ENCODE results near the gene CCDC93.

Gene CCDC93

GRCh38 chr2:118045286-118045685 is 31.4 kb upstream of the CCDC93 start:
- no peak overlapping the region for H2BK5ac ChIP-seq (ENCODE audit: low read depth, low read length, poor library complexity, severe bottlenecking)
- no peak overlapping the region for H3K4me2 ChIP-seq (ENCODE audit: low read length, poor library complexity, severe bottlenecking)
- H3K4me1 ChIP-seq (ENCODE audit: control insufficient read depth, insufficient read depth, low read depth, low read length) = no peaks in the 10 kb centered on the region
- no peak overlapping the region for H2AK5ac ChIP-seq (ENCODE audit: low read length, severe bottlenecking)
- H3K23ac ChIP-seq (ENCODE audit: low read length in 2 of 2) = no peak overlapping the region
- H3K4me3 ChIP-seq (ENCODE audit: insufficient read depth in 1 of 2, low read depth in 1 of 2, low read length in 2 of 2) = no peak overlapping the region
- H3K9me3 ChIP-seq (ENCODE audit: control insufficient read depth, low read length) = no peaks in the 10 kb centered on the region
- H4K91ac ChIP-seq (ENCODE audit: low read length) = no peak overlapping the region
- no peak overlapping the region for H4K8ac ChIP-seq (ENCODE audit: low read length)
- H3K9ac ChIP-seq (ENCODE audit: low read length) = no peak overlapping the region
- H2BK120ac ChIP-seq (ENCODE audit: low read depth, low read length) = no peak overlapping the region
- peaks cover 11 to 32% of the 10 kb centered on the region in 2 experiments for H3K27me3 ChIP-seq (ENCODE audit: control insufficient read depth in 1 of 2, insufficient read depth in 1 of 2, low read length in 2 of 2)
- H3K27ac ChIP-seq (ENCODE audit: low read length, poor library complexity, severe bottlenecking) = no peak overlapping the region
- H2BK15ac ChIP-seq (ENCODE audit: low read depth, poor library complexity, severe bottlenecking) = no peak overlapping the region
- no peak overlapping the region for H3K4ac ChIP-seq (ENCODE audit: low read depth in 1 of 2, low read length in 2 of 2)
- H3K14ac ChIP-seq (ENCODE audit: low read length in 2 of 2) = no peak overlapping the region
- WGBS = 83% methylated on average over 1 of the region's 1 CpG
- H2AFZ ChIP-seq (ENCODE audit: low read depth, low read length) = no peak overlapping the region
- DNase-seq = no peak
- no peak overlapping the region for H3K18ac ChIP-seq (ENCODE audit: low read depth in 1 of 2, low read length in 2 of 2)
- H3K36me3 ChIP-seq (ENCODE audit: control insufficient read depth in 1 of 2, insufficient read depth in 2 of 2, low read depth in 1 of 2, low read length in 2 of 2) = no peaks in the 10 kb centered on the region
- no peak overlapping the region for H2BK12ac ChIP-seq (ENCODE audit: low read length in 2 of 2)
- no peaks in the 10 kb centered on the region for H3K79me1 ChIP-seq (replicated peaks; ENCODE audit: low read length, poor library complexity, severe bottlenecking)

- 100% methylated on average over 1 of the region's 2 CpGs for WGBS
- no peak overlapping the region for H2AFZ ChIP-seq (ENCODE audit: low read depth, low read length)
- H3K4me2 ChIP-seq (ENCODE audit: low read length, poor library complexity, severe bottlenecking) = no peak overlapping the region
- H3K79me1 ChIP-seq (replicated peaks; ENCODE audit: low read length, poor library complexity, severe bottlenecking) = no peaks in the 10 kb centered on the region
- no peak for DNase-seq
- no peak overlapping the region for H2BK15ac ChIP-seq (ENCODE audit: low read depth, poor library complexity, severe bottlenecking)
- H3K4ac ChIP-seq (ENCODE audit: low read depth in 1 of 2, low read length in 2 of 2) = no peak overlapping the region
- no peak overlapping the region for H3K14ac ChIP-seq (ENCODE audit: low read length in 2 of 2)
- H2BK12ac ChIP-seq (ENCODE audit: low read length in 2 of 2) = no peak overlapping the region
- no peaks in the 10 kb centered on the region for H3K4me1 ChIP-seq (ENCODE audit: control insufficient read depth, insufficient read depth, low read depth, low read length)
- H3K27ac ChIP-seq (ENCODE audit: low read length, poor library complexity, severe bottlenecking) = no peak overlapping the region
- no peak overlapping the region for H2AK5ac ChIP-seq (ENCODE audit: low read length, severe bottlenecking)
- H3K23ac ChIP-seq (ENCODE audit: low read length in 2 of 2) = no peak overlapping the region
- H2BK5ac ChIP-seq (ENCODE audit: low read depth, low read length, poor library complexity, severe bottlenecking) = no peak overlapping the region
- H3K18ac ChIP-seq (ENCODE audit: low read depth in 1 of 2, low read length in 2 of 2) = no peak overlapping the region
- H2BK120ac ChIP-seq (ENCODE audit: low read depth, low read length) = no peak overlapping the region
- H4K91ac ChIP-seq (ENCODE audit: low read length) = no peak overlapping the region
- H3K9ac ChIP-seq (ENCODE audit: low read length) = peak overlapping the region; percentile 53
- H4K8ac ChIP-seq (ENCODE audit: low read length) = no peak overlapping the region
- H3K4me3 ChIP-seq (ENCODE audit: insufficient read depth in 1 of 2, low read depth in 1 of 2, low read length in 2 of 2) = no peak overlapping the region
- H3K9me3 ChIP-seq (ENCODE audit: control insufficient read depth, low read length) = no peaks in the 10 kb centered on the region
- H3K27me3 ChIP-seq (ENCODE audit: control insufficient read depth in 1 of 2, insufficient read depth in 1 of 2, low read length in 2 of 2) = peaks cover 14 to 29% of the 10 kb centered on the region in 2 experiments
- H3K36me3 ChIP-seq (ENCODE audit: control insufficient read depth in 1 of 2, insufficient read depth in 2 of 2, low read depth in 1 of 2, low read length in 2 of 2) = no peaks in the 10 kb centered on the region
These were observed 31.0 kb upstream of the CCDC93 start for GRCh38 chr2:118044854-118045253.

GRCh38 chr2:118044103-118044716 is 30.3 kb upstream of the CCDC93 start:
- H4K91ac ChIP-seq (ENCODE audit: low read length) = no peak overlapping the region
- no peak overlapping the region for H2BK5ac ChIP-seq (ENCODE audit: low read depth, low read length, poor library complexity, severe bottlenecking)
- H3K36me3 ChIP-seq (ENCODE audit: control insufficient read depth in 1 of 2, insufficient read depth in 2 of 2, low read depth in 1 of 2, low read length in 2 of 2) = no peaks in the 10 kb centered on the region
- no peak overlapping the region for H2BK15ac ChIP-seq (ENCODE audit: low read depth, poor library complexity, severe bottlenecking)
- H3K9me3 ChIP-seq (ENCODE audit: control insufficient read depth, low read length) = no peaks in the 10 kb centered on the region
- H2BK12ac ChIP-seq (ENCODE audit: low read length in 2 of 2) = no peak overlapping the region
- no peak overlapping the region for H2BK120ac ChIP-seq (ENCODE audit: low read depth, low read length)
- H3K27ac ChIP-seq (ENCODE audit: low read length, poor library complexity, severe bottlenecking) = no peak overlapping the region
- H3K14ac ChIP-seq (ENCODE audit: low read length in 2 of 2) = no peak overlapping the region
- H2AK5ac ChIP-seq (ENCODE audit: low read length, severe bottlenecking) = no peak overlapping the region
- no peak overlapping the region for H3K4me3 ChIP-seq (ENCODE audit: insufficient read depth in 1 of 2, low read depth in 1 of 2, low read length in 2 of 2)
- H3K4ac ChIP-seq (ENCODE audit: low read depth in 1 of 2, low read length in 2 of 2) = no peak overlapping the region
- H3K23ac ChIP-seq (ENCODE audit: low read length in 2 of 2) = no peak overlapping the region
- H3K9ac ChIP-seq (ENCODE audit: low read length) = peak overlapping the region; percentile 53
- no peak overlapping the region for H3K18ac ChIP-seq (ENCODE audit: low read depth in 1 of 2, low read length in 2 of 2)
- WGBS = 87% methylated on average over 6 of the region's 6 CpGs
- H2AFZ ChIP-seq (ENCODE audit: low read depth, low read length) = no peak overlapping the region
- H3K27me3 ChIP-seq (ENCODE audit: control insufficient read depth in 1 of 2, insufficient read depth in 1 of 2, low read length in 2 of 2) = peaks cover 14 to 22% of the 10 kb centered on the region in 2 experiments
- no peaks in the 10 kb centered on the region for H3K4me1 ChIP-seq (ENCODE audit: control insufficient read depth, insufficient read depth, low read depth, low read length)
- no peak overlapping the region for H3K4me2 ChIP-seq (ENCODE audit: low read length, poor library complexity, severe bottlenecking)
- H4K8ac ChIP-seq (ENCODE audit: low read length) = no peak overlapping the region
- DNase-seq = no peak
- H3K79me1 ChIP-seq (replicated peaks; ENCODE audit: low read length, poor library complexity, severe bottlenecking) = no peaks in the 10 kb centered on the region

- no peak for DNase-seq
- no peak overlapping the region for H2BK5ac ChIP-seq (ENCODE audit: low read depth, low read length, poor library complexity, severe bottlenecking)
These were observed 27.0 kb upstream of the CCDC93 start for GRCh38 chr2:118040891-118041290.

More at GRCh38 chr2:118040891-118041290, 27.0 kb upstream of the CCDC93 start:
- Histone ChIP-seq H2AFZ (ENCODE audit: low read depth, low read length) (no peak overlapping the region), H2BK12ac (ENCODE audit: low read length in 2 of 2) (no peak overlapping the region), H4K8ac (ENCODE audit: low read length) (no peak overlapping the region), H3K18ac (ENCODE audit: low read depth in 1 of 2, low read length in 2 of 2) (no peak overlapping the region), H3K9ac (ENCODE audit: low read length) (no peak overlapping the region), H3K4ac (ENCODE audit: low read depth in 1 of 2, low read length in 2 of 2) (no peak overlapping the region), H2BK120ac (ENCODE audit: low read depth, low read length) (no peak overlapping the region), H3K4me2 (ENCODE audit: low read length, poor library complexity, severe bottlenecking) (no peak overlapping the region), H3K36me3 (ENCODE audit: control insufficient read depth in 1 of 2, insufficient read depth in 2 of 2, low read depth in 1 of 2, low read length in 2 of 2) (no peaks in the 10 kb centered on the region), H3K23ac (ENCODE audit: low read length in 2 of 2) (no peak overlapping the region), H3K9me3 (ENCODE audit: control insufficient read depth, low read length) (peaks cover 16% of the 10 kb centered on the region), H2AK5ac (ENCODE audit: low read length, severe bottlenecking) (no peak overlapping the region), H3K79me1 (replicated peaks; ENCODE audit: low read length, poor library complexity, severe bottlenecking) (no peaks in the 10 kb centered on the region), H3K4me3 (ENCODE audit: insufficient read depth in 1 of 2, low read depth in 1 of 2, low read length in 2 of 2) (no peak overlapping the region), H3K27me3 (ENCODE audit: control insufficient read depth in 1 of 2, insufficient read depth in 1 of 2, low read length in 2 of 2) (peaks cover 15 to 23% of the 10 kb centered on the region in 2 experiments), H2BK15ac (ENCODE audit: low read depth, poor library complexity, severe bottlenecking) (no peak overlapping the region), H3K14ac (ENCODE audit: low read length in 2 of 2) (no peak overlapping the region), H3K4me1 (ENCODE audit: control insufficient read depth, insufficient read depth, low read depth, low read length) (no peaks in the 10 kb centered on the region), H4K91ac (ENCODE audit: low read length) (no peak overlapping the region), H3K27ac (ENCODE audit: low read length, poor library complexity, severe bottlenecking) (no peak overlapping the region)
- 84% methylated on average over 7 of the region's 7 CpGs for WGBS

Data from mesenchymal stem cell (in vitro differentiated cells and primary cell).